ENCODE results near the gene PADI6.

DNA sequence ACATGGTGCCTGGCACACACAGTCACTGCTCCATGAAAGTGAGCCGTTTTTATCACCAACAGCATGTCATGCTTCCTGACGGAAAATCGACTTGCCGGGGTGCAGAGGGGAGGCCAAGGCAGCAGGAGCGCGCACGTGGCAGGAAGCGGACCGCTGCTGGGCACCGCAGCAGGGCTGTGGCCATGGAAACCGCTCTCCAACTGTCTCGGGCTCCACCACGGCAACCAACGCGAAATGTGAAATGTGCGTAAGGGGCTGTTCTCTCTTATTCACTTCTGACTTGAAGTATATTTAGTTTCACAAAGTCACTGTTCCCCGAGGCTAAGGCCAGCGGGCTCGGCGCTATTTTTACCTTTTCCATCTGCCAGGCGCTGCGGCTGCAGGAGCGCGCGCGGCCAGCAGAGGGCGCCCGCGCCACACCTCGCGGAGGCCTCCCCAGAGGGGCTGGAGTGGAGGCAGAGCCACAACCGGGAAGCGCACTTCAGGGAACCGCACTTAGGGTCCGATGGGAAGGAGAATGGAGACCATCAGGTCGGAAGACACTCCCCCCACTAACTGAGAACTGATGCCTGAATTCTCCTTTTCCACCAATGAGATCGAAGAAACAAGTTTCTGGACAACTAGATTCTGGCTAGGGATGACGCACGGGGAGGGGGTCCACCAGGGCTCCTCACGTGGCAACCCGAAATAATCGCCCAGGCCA, 47.8 kb downstream of the PADI6 start:
- no peak for TF ChIP-seq GATA2 (IDR thresholded peaks at IDR 0.05; ENCODE audit: low read depth, low read length)
- no peak for TF ChIP-seq GATA3 (IDR thresholded peaks at IDR 0.05; ENCODE audit: low read depth, low read length)

Data from SH-SY5Y (cell line).